Thymus (tissue), 14 donors: ENCODE data around the gene TMEM54. TPM values are rescaled to one million over a fixed set of nuclear protein-coding genes. Genes with fewer than 3 reads are reported as not detected.
A peak's percentile ranks its signal among the peaks of the same experiment; 100 is the strongest.

Experiments
- DNase-seq, 9 donors: peaks; one replicate each; pipeline ENCODE4 v3.0.0-alpha.2; 2013; ENCODE audit warnings: low spot score in 9 of 9, low read depth in 6 of 9, missing footprints in 1 of 9
- H3K27ac ChIP-seq, 2 donors: one replicate each; pipeline ENCODE4 v1.5.1; 2013; ENCODE audit warnings: control low read depth in 1 of 2, low read depth in 1 of 2, low read length in 1 of 2, mild to moderate bottlenecking in 1 of 2, moderate library complexity in 1 of 2
- H3K27me3 ChIP-seq, 2 donors: one replicate each; pipeline ENCODE4 v1.5.1; 2013; ENCODE audit warnings: low read length in 1 of 2; ENCODE audit not compliant: control insufficient read depth in 2 of 2, insufficient read depth in 1 of 2
- H3K36me3 ChIP-seq, 2 donors: one replicate each; pipeline ENCODE4 v1.5.1; 2013; ENCODE audit warnings: low read length in 1 of 2, mild to moderate bottlenecking in 1 of 2, moderate library complexity in 1 of 2; ENCODE audit not compliant: control insufficient read depth in 2 of 2, insufficient read depth in 2 of 2
- H3K4me1 ChIP-seq, 2 donors: one replicate each; pipeline ENCODE4 v1.5.1; 2013; ENCODE audit warnings: low read length in 2 of 2; ENCODE audit not compliant: control insufficient read depth in 2 of 2, insufficient read depth in 2 of 2
- H3K4me3 ChIP-seq, 2 donors: one replicate each; pipeline ENCODE4 v1.5.1; 2013; ENCODE audit warnings: low read length in 2 of 2, control low read depth in 1 of 2, mild to moderate bottlenecking in 1 of 2
- H3K9me3 ChIP-seq, 2 donors: one replicate each; pipeline ENCODE4 v1.5.1; 2013; ENCODE audit warnings: low read length in 1 of 2, mild to moderate bottlenecking in 1 of 2; ENCODE audit not compliant: control insufficient read depth in 2 of 2, insufficient read depth in 1 of 2
- WGBS: extraction: QIAGEN DNeasy Blood & Tissue Kit; methylation state at CpG from one replicate; pipeline ENCODE4 v1.1.7; 2013; 5-methylcytosine and 5-hydroxymethylcytosine counted together
- long read RNA-seq, 10 donors: transcript quantifications; one replicate each; lab custom pipeline, GENCODE V29; 2026
- polyA plus RNA-seq: library from polyadenylated mRNA; stranded (reverse); fragments of 200-250 nt; gene quantifications from one replicate; pipeline ENCODE4 v1.2.3, GENCODE V29; 2013
- total RNA-seq: library from RNA; stranded (reverse); fragments of 120-200 nt; gene quantifications from one replicate; pipeline ENCODE4 v1.2.4, GENCODE V29; 2013
- donor health status: healthy.

The TMEM54 gene
- total RNA-seq (2.2 TPM), polyA plus RNA-seq (12.9 TPM)
- long read RNA-seq, donor 1, result 0 reads
- long read RNA-seq, donor 2, partial matches to known transcripts, result 0 of 2 reads
- long read RNA-seq, donor 2, other reads (novel, unspliced or antisense), result 0 of 2 reads
- long read RNA-seq, donor 3, partial matches to known transcripts, result 0 of 1 reads
- long read RNA-seq, donor 3, other reads (novel, unspliced or antisense), result 0 of 1 reads
- long read RNA-seq, donor 4, partial matches to known transcripts, result 0 of 2 reads
- long read RNA-seq, donor 4, other reads (novel, unspliced or antisense), result 0 of 2 reads
- long read RNA-seq, donor 5, transcript TMEM54-202 (6 exons, 999 nt), result major isoform, 6 of 8 reads
- long read RNA-seq, donor 5, partial matches to known transcripts, result 0 of 8 reads
- long read RNA-seq, donor 5, other reads (novel, unspliced or antisense), result 0 of 8 reads
- long read RNA-seq, donor 6, result 0 reads
- long read RNA-seq, donor 7, partial matches to known transcripts, result 0 of 1 reads
- long read RNA-seq, donor 7, other reads (novel, unspliced or antisense), result 0 of 1 reads
- long read RNA-seq, donor 8, result 0 reads
- long read RNA-seq, donor 9, result 0 reads
- long read RNA-seq, donor 10, partial matches to known transcripts, result 0 of 2 reads
- long read RNA-seq, donor 10, other reads (novel, unspliced or antisense), result 0 of 2 reads

GRCh38 chr1:32900956-32901822 lies at the start of gene TMEM54:
TMEM54 (minus strand) TSS chr1:32901389; CDS start chr1:32901238, 151 bp downstream.
- H3K27me3 ChIP-seq, result peaks cover 35 to 86% of the 10 kb centered on the region in 2 donors
- H3K27ac ChIP-seq, result no peak within 1 kb of the TSS
- peaks cover 0 to 4% of the 10 kb centered on the region in 2 donors for H3K4me1 ChIP-seq
- no peaks in the 10 kb centered on the region for H3K9me3 ChIP-seq
- no peak for DNase-seq
- 2% methylated on average over 92 of the region's 92 CpGs for WGBS
- H3K36me3 ChIP-seq, result no peaks in the 10 kb centered on the region
- peak within 1 kb of the TSS; percentile 5 to 42 for H3K4me3 ChIP-seq

- Histone ChIP-seq H3K27me3 (no peaks in the 10 kb centered on the region), H3K4me3 (no peak overlapping the region), H3K27ac (no peak overlapping the region), H3K36me3 (peaks cover 7 to 18% of the 10 kb centered on the region in 2 donors), H3K4me1 (no peaks in the 10 kb centered on the region), H3K9me3 (no peaks in the 10 kb centered on the region)
- 93% methylated on average over 5 of the region's 5 CpGs for WGBS
- DNase-seq, result no peak
Observed at GRCh38 chr1:32949519-32949918, 48.3 kb upstream of the TMEM54 start.

GRCh38 chr1:32948905-32949304 lies 47.7 kb upstream of the TMEM54 start:
- H3K27me3 ChIP-seq, result no peaks in the 10 kb centered on the region
- no peaks in the 10 kb centered on the region for H3K4me1 ChIP-seq
- no peak overlapping the region for H3K4me3 ChIP-seq
- 96% methylated on average over 1 of the region's 1 CpG for WGBS
- DNase-seq, result no peak
- no peaks in the 10 kb centered on the region for H3K9me3 ChIP-seq
- H3K27ac ChIP-seq, result no peak overlapping the region
- H3K36me3 ChIP-seq, result peaks cover 7 to 24% of the 10 kb centered on the region in 2 donors

GRCh38 chr1:32948390-32948722 lies 47.2 kb upstream of the TMEM54 start:
- no peak overlapping the region for H3K4me3 ChIP-seq
- H3K9me3 ChIP-seq, result peaks cover 0 to 1% of the 10 kb centered on the region in 2 donors
- no peak overlapping the region for H3K27ac ChIP-seq
- 93% methylated on average over 1 of the region's 1 CpG for WGBS
- no peak for DNase-seq
- no peaks in the 10 kb centered on the region for H3K4me1 ChIP-seq
- peaks cover 7 to 28% of the 10 kb centered on the region in 2 donors for H3K36me3 ChIP-seq
- no peaks in the 10 kb centered on the region for H3K27me3 ChIP-seq

GRCh38 chr1:32947669-32948389 lies 46.6 kb upstream of the TMEM54 start:
- Histone ChIP-seq H3K27me3 (no peaks in the 10 kb centered on the region), H3K4me3 (no peak overlapping the region), H3K4me1 (peaks cover 0 to 2% of the 10 kb centered on the region in 2 donors), H3K27ac (no peak overlapping the region), H3K36me3 (peaks cover 7 to 28% of the 10 kb centered on the region in 2 donors), H3K9me3 (peaks cover 0 to 4% of the 10 kb centered on the region in 2 donors)
- WGBS, result 94% methylated on average over 6 of the region's 6 CpGs
- DNase-seq, result no peak

- peaks cover 7 to 37% of the 10 kb centered on the region in 2 donors for H3K36me3 ChIP-seq
- WGBS, result 94% methylated on average over 2 of the region's 2 CpGs
- H3K27ac ChIP-seq, result no peak overlapping the region
Observed at GRCh38 chr1:32946413-32946812, 45.2 kb upstream of the TMEM54 start.

GRCh38 chr1:32944180-32944579 lies 43.0 kb upstream of the TMEM54 start:
- Histone ChIP-seq H3K36me3 (peaks cover 7 to 37% of the 10 kb centered on the region in 2 donors), H3K4me3 (no peak overlapping the region), H3K27ac (no peak overlapping the region), H3K9me3 (peaks cover 0 to 4% of the 10 kb centered on the region in 2 donors), H3K27me3 (no peaks in the 10 kb centered on the region), H3K4me1 (peaks cover 0 to 2% of the 10 kb centered on the region in 2 donors)
- DNase-seq, result no peak

More at GRCh38 chr1:32946413-32946812, 45.2 kb upstream of the TMEM54 start:
- Histone ChIP-seq H3K4me1 (peaks cover 0 to 2% of the 10 kb centered on the region in 2 donors), H3K27me3 (no peaks in the 10 kb centered on the region), H3K9me3 (peaks cover 0 to 4% of the 10 kb centered on the region in 2 donors), H3K4me3 (no peak overlapping the region)
- DNase-seq, result no peak

- no peak for DNase-seq
- H3K4me1 ChIP-seq, result peaks cover 0 to 2% of the 10 kb centered on the region in 2 donors
- no peaks in the 10 kb centered on the region for H3K27me3 ChIP-seq
- WGBS, result 91% methylated on average over 4 of the region's 4 CpGs
- H3K27ac ChIP-seq, result no peak overlapping the region
- no peak overlapping the region for H3K4me3 ChIP-seq
- H3K9me3 ChIP-seq, result peaks cover 0 to 4% of the 10 kb centered on the region in 2 donors
- peaks cover 7 to 32% of the 10 kb centered on the region in 2 donors for H3K36me3 ChIP-seq
Observed at GRCh38 chr1:32939655-32940371, 38.6 kb upstream of the TMEM54 start.
